ENCODE measurements around the gene CLSTN2.
"Not testable (repeated sequence)": the region's sequence is repeated elsewhere in the genome, so short reads cannot be mapped to it uniquely, and the experiment has no call there.

The CLSTN2 gene

DNA sequence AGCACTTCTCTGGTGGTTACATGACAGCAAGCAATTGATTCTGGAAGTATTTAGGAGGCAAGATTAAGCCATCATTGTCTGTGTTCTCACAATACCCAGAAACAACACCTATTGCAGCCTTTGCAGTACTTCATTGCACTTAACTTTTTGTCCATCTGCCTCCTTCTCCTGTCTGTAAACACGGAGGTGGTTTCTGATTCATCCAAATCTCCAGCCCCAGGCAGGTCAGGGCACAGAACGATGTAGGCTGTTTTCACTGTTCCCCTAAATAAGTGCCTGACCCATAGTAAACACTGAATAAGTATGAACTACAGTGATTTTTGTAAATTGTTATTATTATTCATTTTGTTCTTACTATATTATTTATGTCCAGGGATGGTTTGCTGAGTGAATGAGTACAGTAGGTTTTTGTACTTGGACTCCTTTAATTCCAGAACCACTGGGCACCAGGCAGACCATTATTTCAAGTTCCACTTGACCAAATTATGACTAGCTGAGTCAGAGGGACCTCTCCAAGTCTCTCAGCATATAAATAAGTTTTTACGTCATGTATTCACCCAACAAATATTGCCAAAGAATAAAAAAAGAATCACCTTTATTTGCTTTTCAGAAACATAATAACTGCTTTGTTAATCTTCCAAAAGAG, 459.6 kb downstream of the CLSTN2 start:
- DNase-seq = no peak

DNA sequence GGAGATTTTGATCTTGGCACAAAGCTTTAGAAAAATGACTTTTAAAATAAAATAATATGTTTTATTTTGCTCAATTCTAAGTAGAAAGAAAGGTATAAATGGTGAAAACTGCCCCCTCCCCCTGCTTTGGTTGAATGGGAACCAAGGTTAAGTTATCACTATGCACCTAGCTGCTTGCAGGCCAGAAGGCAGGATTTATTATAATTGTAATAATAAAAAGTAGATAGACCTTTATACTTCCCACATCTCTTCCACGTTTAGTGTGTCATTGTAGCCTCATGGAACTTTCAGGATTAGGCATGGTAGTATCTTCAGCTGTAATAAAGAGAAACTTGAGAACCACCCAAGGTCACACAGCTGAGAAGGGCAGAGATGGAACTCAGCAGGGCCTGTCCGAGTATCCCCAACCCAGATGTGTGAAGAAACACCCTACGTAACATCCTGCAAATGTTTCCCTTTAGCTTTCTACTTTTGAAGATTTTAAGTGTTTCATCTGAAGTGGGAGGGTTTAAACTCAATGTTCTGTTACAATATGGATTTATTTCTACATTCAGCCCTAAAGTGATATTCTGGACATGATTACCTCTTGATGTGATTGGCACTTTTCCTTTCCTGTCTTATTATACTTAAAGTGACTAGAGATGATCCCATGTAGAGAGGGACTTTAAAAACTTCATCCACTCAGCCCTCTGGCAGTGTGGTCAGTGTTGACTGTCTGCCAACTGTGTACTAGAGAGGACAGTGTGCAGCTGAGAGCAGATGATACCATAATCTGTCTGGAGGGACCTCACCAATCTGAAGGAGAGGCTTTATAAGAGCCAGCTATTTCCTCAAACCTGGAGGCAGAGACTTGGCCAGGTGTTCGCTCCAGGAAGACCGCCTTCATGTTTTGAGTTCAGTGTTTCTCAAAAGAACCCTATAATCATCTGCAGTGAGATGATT, 460.4 kb downstream of the CLSTN2 start:
- DNase-seq = no peak

- DNase-seq = no peak
Measured at GRCh38 chr3:140396110-140396509, 461.1 kb downstream of the CLSTN2 start.

DNA sequence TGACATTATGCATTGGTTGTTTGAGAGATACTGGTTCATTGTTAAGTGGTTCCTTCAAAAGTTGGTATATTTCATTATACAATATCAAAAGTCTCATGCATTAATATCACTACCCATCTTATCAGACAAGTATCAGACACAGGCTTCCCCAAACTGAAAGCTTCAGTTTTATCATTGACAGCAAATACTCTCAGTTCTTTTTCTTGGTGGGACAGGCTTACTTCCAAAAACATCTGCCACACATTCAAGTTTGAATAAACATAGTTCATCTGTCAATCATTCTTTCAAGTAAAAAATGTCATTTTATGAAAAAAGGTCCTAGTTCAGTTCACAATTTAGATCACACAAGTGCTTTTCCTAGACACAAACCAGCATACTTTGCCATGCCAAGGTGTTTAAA, 462.9 kb downstream of the CLSTN2 start:
- no peak for DNase-seq

- no peak for DNase-seq
Measured at GRCh38 chr3:140398387-140398786, 463.4 kb downstream of the CLSTN2 start.

DNA sequence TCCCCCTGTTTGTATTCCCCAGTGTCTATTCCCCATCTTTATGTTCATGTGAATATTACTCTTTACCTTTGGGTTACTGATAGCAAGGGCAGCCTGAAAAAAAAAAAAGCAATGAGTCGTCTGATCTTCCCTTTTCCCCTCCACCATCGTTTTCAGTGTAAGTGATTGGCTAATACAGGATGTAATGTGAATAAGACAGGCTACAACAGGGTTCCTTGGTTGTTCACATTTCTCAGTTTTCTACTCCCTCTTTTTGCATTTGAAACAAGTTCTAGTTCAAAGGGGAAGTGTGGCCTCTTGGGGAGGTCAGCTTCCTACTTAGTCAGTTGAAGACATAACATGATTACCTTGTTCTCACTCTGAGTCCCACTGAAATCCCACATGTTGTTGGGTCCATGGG, 464.9 kb downstream of the CLSTN2 start:
- no peak for DNase-seq

DNA sequence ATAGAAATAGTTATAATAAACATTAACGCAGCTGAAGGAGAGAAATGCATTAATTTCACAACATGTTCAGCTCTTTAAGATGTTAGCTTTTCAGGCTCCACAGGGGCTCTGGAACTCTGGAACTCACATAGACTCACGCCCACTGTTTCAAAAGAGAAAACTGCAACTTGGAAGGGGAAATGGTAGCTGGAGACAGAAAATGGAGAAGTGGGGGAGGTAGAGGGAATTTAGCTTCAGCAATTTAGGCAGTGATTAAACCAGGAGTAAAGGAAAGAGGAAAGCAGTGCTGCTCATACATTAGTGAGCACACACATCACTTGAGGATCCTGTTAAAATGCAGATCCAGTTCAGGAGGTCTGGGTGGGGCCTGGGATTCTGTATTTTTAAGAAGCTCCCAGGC, 468.1 kb downstream of the CLSTN2 start:
- DNase-seq = no peak

DNA sequence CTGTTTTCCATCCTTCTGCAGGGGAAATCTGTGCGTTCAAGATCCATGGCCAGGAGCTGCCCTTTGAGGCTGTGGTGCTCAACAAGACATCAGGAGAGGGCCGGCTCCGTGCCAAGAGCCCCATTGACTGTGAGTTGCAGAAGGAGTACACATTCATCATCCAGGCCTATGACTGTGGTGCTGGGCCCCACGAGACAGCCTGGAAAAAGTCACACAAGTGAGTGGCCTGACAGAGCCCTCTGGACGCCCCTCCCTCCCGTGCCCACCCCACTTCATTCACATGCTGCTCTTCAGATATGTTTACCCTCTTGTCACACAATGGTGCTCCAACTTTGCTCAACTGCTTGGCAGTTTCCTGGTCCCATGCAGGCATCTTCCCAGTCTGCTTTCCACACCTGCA, 468.6 kb downstream of the CLSTN2 start:
- no peak for DNase-seq

- DNase-seq = no peak
Measured at GRCh38 chr3:140406655-140407054, 471.7 kb downstream of the CLSTN2 start.

DNA sequence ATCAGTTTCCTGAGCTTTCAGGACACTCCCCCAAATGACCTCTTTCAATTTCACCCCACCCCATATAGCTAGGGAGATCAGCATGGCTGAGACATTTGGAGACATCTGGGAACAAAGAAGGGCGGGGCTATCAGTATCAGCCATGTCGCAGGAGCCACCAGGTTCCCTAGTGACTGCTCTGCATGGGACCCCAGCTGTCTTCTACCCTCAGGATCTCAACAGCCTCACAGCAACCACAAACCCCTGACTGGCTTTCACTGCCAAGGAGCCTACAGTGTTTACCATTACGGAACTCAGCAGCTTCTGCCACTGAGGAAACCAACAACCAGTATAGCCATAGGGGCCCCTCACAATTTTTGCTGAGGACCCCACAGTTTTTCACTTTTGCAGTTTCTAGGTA, 473.3 kb downstream of the CLSTN2 start:
- no peak for DNase-seq

DNA sequence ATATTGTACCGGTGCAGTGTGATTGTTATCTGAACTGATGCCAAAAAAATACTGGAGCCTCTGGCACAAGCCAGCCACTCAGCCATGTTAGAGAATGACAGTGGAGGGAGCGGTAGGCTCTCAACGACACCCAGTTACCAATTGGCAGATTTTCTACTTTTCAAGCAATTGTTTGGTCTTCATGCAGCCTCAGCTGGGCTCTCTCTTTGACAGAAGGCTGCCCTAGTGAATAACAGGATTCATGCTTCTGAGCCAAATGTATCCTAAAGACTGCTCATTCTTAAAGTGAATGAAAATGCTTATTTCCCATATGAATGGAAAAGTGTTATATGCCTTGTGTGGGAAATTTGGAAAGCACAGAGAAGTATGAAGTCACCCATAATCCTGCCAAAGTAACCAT, 481.7 kb downstream of the CLSTN2 start:
- DNase-seq = no peak

DNA sequence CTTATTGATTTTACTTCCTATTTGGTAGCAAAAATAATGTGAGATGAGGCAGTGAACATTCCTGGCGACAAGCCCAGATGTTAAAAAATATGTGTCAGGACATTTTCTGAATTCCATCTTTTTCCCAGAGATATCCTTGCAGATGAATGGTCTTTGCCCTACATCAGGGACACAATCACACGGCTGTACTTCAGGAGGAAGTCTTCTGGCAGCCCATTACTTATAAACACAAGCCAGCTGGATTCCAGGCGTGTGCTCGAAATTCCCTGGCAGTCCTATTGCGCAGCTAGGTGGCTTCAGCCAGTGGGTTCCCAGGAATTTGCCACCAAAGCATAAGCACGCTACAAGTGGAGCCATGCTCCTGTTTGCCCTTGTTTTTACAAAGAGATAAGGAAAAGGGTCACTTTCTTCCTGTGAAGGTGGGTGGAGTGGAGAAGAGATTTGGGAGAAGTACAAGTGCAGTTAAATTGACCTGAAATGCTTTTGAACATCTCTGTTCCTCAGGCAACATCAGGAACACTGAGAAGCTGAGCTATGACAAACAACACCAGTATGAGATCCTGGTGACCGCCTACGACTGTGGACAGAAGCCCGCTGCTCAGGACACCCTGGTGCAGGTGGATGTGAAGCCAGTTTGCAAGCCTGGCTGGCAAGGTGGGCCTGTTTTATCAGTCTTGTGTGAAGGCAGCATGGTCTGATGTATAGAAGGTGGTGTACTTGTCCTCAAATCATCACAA, 485.8 kb downstream of the CLSTN2 start:
- no peak for DNase-seq

- no peak for DNase-seq
Measured at GRCh38 chr3:140421884-140422283, 486.9 kb downstream of the CLSTN2 start.

- no peak for DNase-seq
Measured at GRCh38 chr3:140423146-140423545, 488.2 kb downstream of the CLSTN2 start.

- DNase-seq = not testable (repeated sequence)
Measured at GRCh38 chr3:140423574-140423973, 488.6 kb downstream of the CLSTN2 start.

- no peak for DNase-seq
Measured at GRCh38 chr3:140424211-140424610, 489.2 kb downstream of the CLSTN2 start.

DNA sequence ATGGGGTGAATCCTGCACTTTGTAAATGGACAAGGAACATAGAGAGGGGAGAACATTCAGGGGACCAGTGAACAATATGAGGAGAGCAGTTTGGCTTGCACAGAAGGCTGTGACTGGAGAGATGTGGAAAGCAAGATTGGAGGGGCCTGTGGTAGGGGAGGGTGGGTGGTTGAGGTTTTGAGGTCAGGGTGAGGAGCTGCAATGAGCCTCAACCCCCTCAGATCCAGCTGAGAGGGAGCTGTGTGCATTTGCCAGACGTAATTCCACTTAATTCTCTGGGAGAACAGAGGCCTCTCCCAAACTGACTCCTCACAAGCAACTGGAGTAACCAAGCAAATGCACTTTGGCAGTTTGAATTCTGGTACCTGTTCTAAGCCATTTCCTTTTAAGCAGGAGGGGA, 489.7 kb downstream of the CLSTN2 start:
- DNase-seq = no peak

DNA sequence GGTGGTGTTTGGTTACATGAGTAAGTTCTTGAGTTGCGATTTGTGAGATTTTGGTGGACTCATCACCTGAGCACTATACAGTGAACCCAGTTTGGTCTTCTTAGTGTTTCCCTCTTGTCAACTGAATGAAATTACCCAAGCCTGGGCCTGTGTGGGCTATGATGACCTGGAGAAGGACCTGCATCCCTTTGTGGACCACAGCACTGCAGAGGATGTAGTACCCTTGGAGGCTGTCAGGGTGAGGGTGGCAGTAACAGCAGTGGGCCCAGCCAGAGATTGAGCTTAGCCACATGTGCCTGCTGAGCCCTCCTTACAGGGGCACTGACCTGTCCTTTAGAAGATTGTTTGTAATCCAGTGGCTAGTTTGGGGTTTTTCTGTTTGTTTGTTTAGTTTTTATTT, 492.8 kb downstream of the CLSTN2 start:
- no peak for DNase-seq

- no peak for DNase-seq
Measured at GRCh38 chr3:140428380-140428779, 493.4 kb downstream of the CLSTN2 start.

- DNase-seq = no peak
Measured at GRCh38 chr3:140429791-140430190, 494.8 kb downstream of the CLSTN2 start.

- DNase-seq = no peak
Measured at GRCh38 chr3:140430494-140430893, 495.5 kb downstream of the CLSTN2 start.

GRCh38 chr3:140432229-140432669, 497.3 kb downstream of the CLSTN2 start:
- no peak for DNase-seq

DNA sequence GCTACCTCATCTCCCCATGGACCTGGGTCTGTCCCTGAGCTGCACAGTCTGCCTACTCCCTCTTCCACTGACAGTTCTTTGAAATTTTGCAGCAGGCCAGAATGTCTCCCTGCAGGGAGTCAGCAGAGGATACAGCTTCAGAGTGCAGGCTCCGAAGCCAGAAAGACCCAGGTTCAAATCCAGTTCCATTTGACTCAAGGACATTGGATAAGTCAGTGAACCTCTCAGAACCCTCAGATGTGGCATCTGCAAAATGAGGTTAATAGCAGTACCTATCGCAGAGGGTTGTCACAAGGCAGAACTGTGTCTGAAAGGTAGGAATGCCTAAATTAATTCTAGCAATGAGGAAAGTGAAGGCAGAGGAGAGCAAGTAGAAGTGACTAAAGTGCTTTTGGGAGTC, 498.4 kb downstream of the CLSTN2 start:
- no peak for DNase-seq
